Measurements from ENCODE around the gene MAGED1. TPM values are rescaled to one million over a fixed set of nuclear protein-coding genes. Genes with fewer than 3 reads are reported as not detected.

Gene MAGED1
- total and polyA plus RNA-seq, 8 donors, result 27.1 to 76.5 (median 58.7) TPM

DNA sequence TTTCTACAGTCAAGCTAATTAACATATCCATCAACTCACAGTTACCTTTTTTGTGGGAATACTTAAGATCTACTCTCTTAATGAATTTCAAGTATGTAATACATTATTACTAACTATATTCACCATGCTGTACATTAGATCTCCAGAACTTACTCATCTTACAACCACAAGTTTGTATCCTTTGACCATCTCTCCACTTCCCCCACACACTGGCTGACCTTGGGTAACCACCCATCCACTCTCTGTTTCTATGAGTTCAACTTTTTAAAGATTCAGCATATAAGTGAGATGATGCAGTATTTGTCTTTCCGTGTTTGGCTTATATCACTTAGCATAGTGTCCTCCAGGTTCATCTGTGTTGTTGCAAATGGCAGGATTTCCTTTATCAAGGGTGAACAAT is 30.5 kb upstream of the MAGED1 start:
- TF ChIP-seq, protein P1, sequence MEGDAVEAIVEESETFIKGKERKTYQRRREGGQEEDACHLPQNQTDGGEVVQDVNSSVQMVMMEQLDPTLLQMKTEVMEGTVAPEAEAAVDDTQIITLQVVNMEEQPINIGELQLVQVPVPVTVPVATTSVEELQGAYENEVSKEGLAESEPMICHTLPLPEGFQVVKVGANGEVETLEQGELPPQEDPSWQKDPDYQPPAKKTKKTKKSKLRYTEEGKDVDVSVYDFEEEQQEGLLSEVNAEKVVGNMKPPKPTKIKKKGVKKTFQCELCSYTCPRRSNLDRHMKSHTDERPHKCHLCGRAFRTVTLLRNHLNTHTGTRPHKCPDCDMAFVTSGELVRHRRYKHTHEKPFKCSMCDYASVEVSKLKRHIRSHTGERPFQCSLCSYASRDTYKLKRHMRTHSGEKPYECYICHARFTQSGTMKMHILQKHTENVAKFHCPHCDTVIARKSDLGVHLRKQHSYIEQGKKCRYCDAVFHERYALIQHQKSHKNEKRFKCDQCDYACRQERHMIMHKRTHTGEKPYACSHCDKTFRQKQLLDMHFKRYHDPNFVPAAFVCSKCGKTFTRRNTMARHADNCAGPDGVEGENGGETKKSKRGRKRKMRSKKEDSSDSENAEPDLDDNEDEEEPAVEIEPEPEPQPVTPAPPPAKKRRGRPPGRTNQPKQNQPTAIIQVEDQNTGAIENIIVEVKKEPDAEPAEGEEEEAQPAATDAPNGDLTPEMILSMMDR (IDR thresholded peaks at IDR 0.05), result no peak
- Histone ChIP-seq H3K27ac (no peak overlapping the region), H3K27me3 (no peaks in the 10 kb centered on the region), H3K4me1 (no peaks in the 10 kb centered on the region), H3K36me3 (no peaks in the 10 kb centered on the region), H3K9me3 (no peaks in the 10 kb centered on the region), H3K4me3 (no peak overlapping the region)
- ATAC-seq, result no peak
- 83 to 93% methylated on average over 1 of the region's 1 CpG for WGBS, 2 donors
- no peak for FAIRE-seq
- no peak for DNase-seq
- intact Hi-C loops (cut with DNase I), result no loop called here

- no peaks in the 10 kb centered on the region for H3K36me3 ChIP-seq
- 51 to 59% methylated on average over 3 of the region's 3 CpGs for WGBS, 2 donors
- TF ChIP-seq, protein P1 (IDR thresholded peaks at IDR 0.05), result no peak
Measured at GRCh38 chrX:51866210-51866609, 27.2 kb upstream of the MAGED1 start.

GRCh38 chrX:51867626-51868025 is 25.8 kb upstream of the MAGED1 start:
- intact Hi-C loops (cut with DNase I), result no loop called here
- 64 to 97% methylated on average over 1 of the region's 1 CpG for WGBS, 2 donors
- ATAC-seq (no peak), FAIRE-seq (no peak), DNase-seq (no peak)
- Histone ChIP-seq H3K27me3 (no peaks in the 10 kb centered on the region), H3K9me3 (no peaks in the 10 kb centered on the region), H3K36me3 (no peaks in the 10 kb centered on the region), H3K4me3 (no peak overlapping the region), H3K27ac (no peak overlapping the region), H3K4me1 (no peaks in the 10 kb centered on the region)
- TF ChIP-seq, protein P1 (IDR thresholded peaks at IDR 0.05), result no peak

More at GRCh38 chrX:51866210-51866609, 27.2 kb upstream of the MAGED1 start:
- intact Hi-C loops (cut with DNase I), result no loop called here
- H3K27ac ChIP-seq, result no peak overlapping the region
- H3K4me3 ChIP-seq, result no peak overlapping the region
- no peaks in the 10 kb centered on the region for H3K27me3 ChIP-seq
- no peaks in the 10 kb centered on the region for H3K4me1 ChIP-seq
- no peak for FAIRE-seq
- no peak for ATAC-seq
- no peak for DNase-seq
- no peaks in the 10 kb centered on the region for H3K9me3 ChIP-seq

GRCh38 chrX:51870354-51870753 is 23.1 kb upstream of the MAGED1 start:
- Histone ChIP-seq H3K27ac (no peak overlapping the region), H3K27me3 (no peaks in the 10 kb centered on the region), H3K9me3 (no peaks in the 10 kb centered on the region), H3K4me1 (no peaks in the 10 kb centered on the region), H3K4me3 (no peak overlapping the region), H3K36me3 (no peaks in the 10 kb centered on the region)
- TF ChIP-seq, protein P1 (IDR thresholded peaks at IDR 0.05), result no peak
- FAIRE-seq (no peak), DNase-seq (no peak), ATAC-seq (no peak)
- WGBS, 2 donors, result 87 to 96% methylated on average over 2 of the region's 2 CpGs
- intact Hi-C loops (cut with DNase I), result no loop called here

GRCh38 chrX:51874123-51874522 is 19.3 kb upstream of the MAGED1 start:
- intact Hi-C loops (cut with DNase I), result no loop called here
- H3K27ac ChIP-seq, result no peak overlapping the region
- ATAC-seq (no peak), FAIRE-seq (no peak), DNase-seq (no peak)
- no peaks in the 10 kb centered on the region for H3K9me3 ChIP-seq
- no peaks in the 10 kb centered on the region for H3K4me1 ChIP-seq
- H3K27me3 ChIP-seq, result no peaks in the 10 kb centered on the region
- WGBS, 2 donors, result 90 to 95% methylated on average over 1 of the region's 1 CpG
- no peak overlapping the region for H3K4me3 ChIP-seq
- H3K36me3 ChIP-seq, result no peaks in the 10 kb centered on the region
- TF ChIP-seq, protein P1 (IDR thresholded peaks at IDR 0.05), result no peak

Measured in pancreas (tissue), 10 donors.